NCI-H187 (cell line): ENCODE results near the gene HSD17B3.
"Not testable (repeated sequence)": the region's sequence is repeated elsewhere in the genome, so short reads cannot be mapped to it uniquely, and the experiment has no call there.

ENCODE experiments used
- DNase-seq, 2 experiments: peaks; one replicate each; lab custom pipeline; 2025; lab: John Stamatoyannopoulos, UW

HSD17B3 gene

GRCh38 chr9:96306958-96307357 lies 5.0 kb upstream of the HSD17B3 start:
- not testable (repeated sequence) for DNase-seq

DNA sequence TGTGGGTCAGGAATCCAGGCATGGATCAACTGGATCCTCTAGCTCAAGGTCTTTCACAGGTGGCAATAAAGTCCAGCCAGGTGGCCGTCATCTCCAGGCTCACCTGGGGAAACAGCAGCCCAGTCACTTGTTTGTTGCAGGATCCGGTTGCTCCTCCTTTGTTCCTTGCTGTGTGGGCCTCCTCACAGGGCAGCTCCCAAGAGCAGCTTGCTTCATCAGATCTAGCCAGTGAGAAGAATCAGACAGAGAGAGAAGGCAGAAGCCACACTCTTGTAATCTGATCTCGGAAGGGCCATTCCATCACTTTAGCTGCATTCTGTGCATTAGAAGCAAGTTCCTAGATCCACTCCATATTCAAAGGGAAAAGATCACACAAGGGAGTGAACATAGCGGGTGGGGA lies 3.2 kb upstream of the HSD17B3 start:
- DNase-seq, result no peak

- no peak for DNase-seq
Observed at GRCh38 chr9:96304230-96304629, 2.3 kb upstream of the HSD17B3 start.

- no peak for DNase-seq
Observed at GRCh38 chr9:96299823-96300222, 2.2 kb downstream of the HSD17B3 start.

- DNase-seq, result no peak
Observed at GRCh38 chr9:96294159-96294545, 7.8 kb downstream of the HSD17B3 start.

DNA sequence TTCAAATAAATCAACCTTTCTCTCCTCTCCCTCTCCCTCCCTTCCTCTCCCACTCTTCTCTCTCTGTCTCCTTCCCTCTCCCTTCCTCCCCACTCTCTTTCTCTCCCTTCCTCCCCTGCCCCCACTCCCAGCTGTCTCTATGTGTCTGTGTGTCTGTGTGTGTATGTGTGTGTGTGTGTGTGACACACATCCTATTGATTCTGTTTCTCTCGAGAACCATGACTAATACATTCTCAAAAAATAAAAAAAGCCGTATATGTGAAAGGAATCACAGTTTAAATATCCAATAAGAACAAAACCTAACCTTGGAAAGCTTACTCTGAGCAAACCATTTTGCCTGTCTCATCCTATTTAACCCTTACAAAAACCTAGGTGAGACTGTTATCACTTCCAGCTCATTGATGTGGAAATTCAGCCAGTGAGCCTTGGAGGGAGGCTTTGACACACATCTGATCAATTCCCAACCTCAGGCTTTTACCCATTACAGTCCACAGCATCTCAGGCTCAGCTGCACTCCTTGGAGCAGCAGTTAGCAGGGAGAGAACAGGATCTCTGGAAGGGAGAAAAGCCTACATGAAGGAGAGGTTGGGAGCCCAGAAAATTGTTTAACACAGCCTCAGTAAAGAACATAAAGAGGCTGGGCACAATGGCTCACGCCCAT lies 8.3 kb downstream of the HSD17B3 start:
- DNase-seq, result no peak

DNA sequence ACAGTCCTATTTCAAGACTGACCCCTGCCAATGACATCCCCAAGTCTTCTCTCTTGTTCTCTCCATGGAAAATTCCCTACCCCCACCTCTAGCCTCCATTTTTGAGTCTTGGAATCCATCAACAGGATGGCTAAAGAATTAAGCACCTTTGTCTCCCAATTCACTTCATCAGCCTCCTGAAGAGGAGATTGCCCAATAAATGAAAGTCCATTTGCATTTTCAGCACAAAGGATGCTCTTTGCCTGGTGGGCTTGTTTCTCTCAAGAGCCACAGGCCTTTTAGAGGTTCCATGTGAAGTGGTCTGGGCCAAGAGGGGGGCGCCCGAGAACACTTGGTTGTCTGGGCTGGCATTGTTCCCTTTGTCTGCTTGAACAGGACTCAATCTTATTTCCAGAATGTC lies 12.6 kb downstream of the HSD17B3 start:
- no peak for DNase-seq

- no peak for DNase-seq
Observed at GRCh38 chr9:96281641-96282040, 20.3 kb downstream of the HSD17B3 start.

GRCh38 chr9:96279932-96280331 lies 22.0 kb downstream of the HSD17B3 start:
- no peak for DNase-seq

GRCh38 chr9:96274939-96275338 lies 27.0 kb downstream of the HSD17B3 start:
- no peak for DNase-seq

GRCh38 chr9:96270236-96270744 lies 31.7 kb downstream of the HSD17B3 start:
- DNase-seq, result no peak

DNA sequence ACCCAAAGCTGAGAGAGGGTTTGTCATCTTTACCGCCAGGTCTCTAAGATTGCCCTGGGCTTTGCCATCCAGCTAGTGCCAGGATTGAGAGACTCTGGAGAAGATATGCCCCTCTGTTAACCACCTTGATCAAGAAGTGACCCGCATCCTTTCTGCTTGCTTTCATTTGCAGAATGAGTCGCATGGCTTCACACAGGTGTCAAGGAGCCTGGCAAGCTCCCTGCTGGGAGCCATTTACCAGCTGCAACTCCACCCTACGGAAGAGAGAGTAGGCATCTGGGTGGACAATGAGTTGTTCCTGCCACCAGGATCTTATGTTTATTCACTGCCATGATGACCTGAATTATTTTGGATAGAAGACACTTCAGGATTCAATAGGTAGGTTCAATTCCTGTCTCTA lies 43.0 kb downstream of the HSD17B3 start:
- DNase-seq, result no peak

- DNase-seq, result no peak
Observed at GRCh38 chr9:96256800-96257199, 45.2 kb downstream of the HSD17B3 start.

DNA sequence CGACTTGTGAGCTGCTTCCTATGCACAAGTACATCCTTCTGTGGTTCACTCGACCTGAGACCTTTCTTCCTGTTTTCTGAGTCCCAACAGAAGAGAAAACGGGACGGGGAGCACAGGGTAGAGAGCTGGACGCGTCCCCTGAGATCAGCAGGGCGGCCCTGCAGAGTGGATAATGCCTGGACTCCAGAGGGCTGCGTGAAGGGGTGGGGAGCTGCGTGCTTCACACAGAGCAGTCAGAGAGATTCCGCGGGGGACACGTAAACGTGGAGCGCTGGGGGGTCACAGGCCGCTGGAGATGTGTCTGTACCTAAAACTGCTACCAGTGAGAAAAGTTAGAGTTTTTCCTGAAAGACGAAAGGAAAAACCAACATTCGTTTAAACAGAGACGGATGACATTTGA lies 46.3 kb downstream of the HSD17B3 start:
- DNase-seq, result no peak

GRCh38 chr9:96253059-96253696 lies 48.8 kb downstream of the HSD17B3 start:
- DNase-seq, result no peak

- DNase-seq, result no peak
Observed at GRCh38 chr9:96251451-96251850, 50.5 kb downstream of the HSD17B3 start.

DNA sequence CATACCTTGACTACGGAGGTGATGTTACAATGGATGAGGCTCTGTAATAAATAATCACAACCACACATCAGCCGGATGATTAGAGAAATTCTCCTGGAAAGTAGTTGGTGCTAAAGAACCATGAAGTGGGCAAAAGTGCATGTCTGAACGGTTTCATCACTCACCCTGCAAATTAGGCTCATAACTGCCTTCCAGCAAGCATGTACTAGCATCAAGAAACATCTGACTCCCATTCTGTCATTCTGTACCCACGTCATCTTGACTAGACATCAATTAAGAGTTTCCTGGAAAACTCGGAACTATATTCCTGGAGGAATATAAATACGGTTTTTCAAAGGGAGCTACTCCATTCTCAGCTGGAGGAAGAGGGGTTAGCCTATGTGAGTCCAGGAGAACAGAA lies 52.2 kb downstream of the HSD17B3 start:
- no peak for DNase-seq

DNA sequence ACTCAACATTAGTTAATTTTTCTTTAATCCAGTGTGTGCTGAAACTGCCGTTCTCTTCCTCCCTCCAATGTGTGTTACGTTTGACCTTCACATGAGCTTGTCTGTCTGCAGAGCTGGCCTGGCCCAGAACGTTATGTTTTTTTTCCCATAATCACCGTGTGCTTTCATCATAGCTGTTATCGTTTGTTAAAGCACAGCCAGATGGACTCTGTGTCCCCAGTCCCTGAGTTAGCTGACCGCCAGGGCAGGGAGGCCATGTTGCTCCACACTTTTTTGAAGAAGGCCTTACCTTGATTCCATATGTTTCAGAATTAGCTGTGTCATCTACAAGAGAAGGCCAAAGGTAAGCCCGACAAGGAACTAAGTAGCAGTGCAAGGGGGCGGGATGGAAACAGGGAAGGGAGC lies 55.7 kb downstream of the HSD17B3 start:
- DNase-seq, result no peak

- DNase-seq, result no peak
Observed at GRCh38 chr9:96245399-96245798, 56.6 kb downstream of the HSD17B3 start.

DNA sequence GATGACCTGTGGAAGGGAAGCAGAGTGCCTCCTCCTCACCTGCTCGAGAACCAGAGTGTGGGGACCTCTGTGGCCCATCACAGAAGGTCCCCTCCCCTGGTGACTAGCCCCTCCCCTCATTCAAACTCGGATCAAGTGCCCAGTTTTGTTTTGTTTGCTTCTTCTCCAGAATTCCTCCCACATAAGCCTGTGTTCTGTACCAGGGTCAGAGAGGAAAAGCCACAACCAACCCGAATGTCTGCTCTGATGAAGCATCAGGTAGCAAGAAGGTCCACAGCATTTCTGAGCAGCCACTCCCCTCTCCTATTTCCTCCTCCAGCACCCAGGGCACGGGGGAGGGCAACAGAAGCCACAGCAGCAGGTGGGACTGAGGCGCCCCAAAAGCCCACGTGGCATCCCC lies 58.2 kb downstream of the HSD17B3 start:
- no peak for DNase-seq

GRCh38 chr9:96242811-96243210 lies 59.2 kb downstream of the HSD17B3 start:
- no peak for DNase-seq

DNA sequence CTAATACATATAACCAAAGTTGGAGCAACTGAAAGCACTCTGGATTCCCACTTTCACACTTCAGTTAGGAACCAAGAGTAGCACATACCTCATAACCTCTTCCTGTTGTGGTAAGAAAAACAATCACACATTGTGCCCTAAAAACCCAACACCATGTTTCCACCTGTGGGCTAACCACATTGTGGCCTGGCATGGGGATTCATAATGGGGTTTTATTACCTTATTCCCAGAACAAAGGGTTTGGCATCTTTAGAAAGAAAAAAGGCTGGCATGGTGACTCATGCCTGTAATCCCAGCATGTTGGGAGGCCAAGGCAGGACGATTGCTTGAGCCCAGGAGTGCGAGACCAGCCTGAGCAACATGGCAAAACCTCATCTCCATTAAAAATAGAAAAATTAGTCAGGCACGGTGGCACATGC lies 60.6 kb downstream of the HSD17B3 start:
- no peak for DNase-seq

DNA sequence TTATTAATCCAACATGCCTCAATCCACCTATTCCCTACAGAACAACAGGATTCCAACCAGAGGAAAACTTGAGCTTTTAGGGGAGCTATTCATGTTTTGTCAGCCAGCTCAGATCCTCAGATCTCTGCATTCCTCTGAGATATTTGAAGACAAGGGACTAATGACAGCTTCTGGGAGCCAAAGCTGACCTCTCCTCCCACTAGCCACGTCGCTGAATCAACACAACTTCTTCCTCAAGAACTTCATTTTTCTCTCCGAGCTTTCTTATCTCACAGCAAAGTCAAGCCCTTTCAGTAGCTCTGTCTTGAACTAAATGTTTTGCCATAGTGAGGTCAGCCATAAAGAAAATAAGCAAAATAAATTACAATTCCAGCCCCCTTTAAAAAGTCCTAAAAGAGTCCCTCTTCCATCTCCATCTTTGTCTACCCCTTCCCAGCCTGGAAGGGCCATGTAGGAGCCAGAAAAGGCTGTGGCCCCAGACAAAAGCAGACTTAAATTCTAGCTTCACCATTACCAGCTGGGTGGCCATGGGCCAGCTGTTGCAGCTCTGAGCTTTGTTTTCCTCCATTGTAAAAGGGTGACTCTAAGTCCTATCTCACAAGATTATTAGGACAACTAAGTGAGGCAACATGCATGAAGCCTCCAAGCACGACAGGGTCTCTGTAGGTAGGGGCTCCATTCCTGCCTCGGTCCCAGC lies 65.0 kb downstream of the HSD17B3 start:
- DNase-seq, result no peak
